GM20000 (cell line): ENCODE measurements around the gene SDK2.

Experiments
- DNase-seq: peaks from one replicate; pipeline ENCODE4 v3.0.0; 2012; ENCODE audit warnings: low spot score
- CTCF ChIP-seq: IDR thresholded peaks from 2 replicates; pipeline ENCODE4 v1.5.1; 2012; ENCODE audit warnings: mild to moderate bottlenecking, control low read depth; ENCODE audit errors: extremely low read depth, missing control alignments

The SDK2 gene

GRCh38 chr17:73609758-73610157 lies 34.5 kb downstream of the SDK2 start:
- no peak for DNase-seq
- no peak for TF ChIP-seq CTCF

GRCh38 chr17:73609060-73609459 lies 35.2 kb downstream of the SDK2 start:
- no peak for DNase-seq
- no peak for TF ChIP-seq CTCF

GRCh38 chr17:73605444-73605843 lies 38.8 kb downstream of the SDK2 start:
- no peak for DNase-seq
- no peak for TF ChIP-seq CTCF

- no peak for DNase-seq
- TF ChIP-seq CTCF: no peak
Measured at GRCh38 chr17:73604476-73604875, 39.8 kb downstream of the SDK2 start.

DNA sequence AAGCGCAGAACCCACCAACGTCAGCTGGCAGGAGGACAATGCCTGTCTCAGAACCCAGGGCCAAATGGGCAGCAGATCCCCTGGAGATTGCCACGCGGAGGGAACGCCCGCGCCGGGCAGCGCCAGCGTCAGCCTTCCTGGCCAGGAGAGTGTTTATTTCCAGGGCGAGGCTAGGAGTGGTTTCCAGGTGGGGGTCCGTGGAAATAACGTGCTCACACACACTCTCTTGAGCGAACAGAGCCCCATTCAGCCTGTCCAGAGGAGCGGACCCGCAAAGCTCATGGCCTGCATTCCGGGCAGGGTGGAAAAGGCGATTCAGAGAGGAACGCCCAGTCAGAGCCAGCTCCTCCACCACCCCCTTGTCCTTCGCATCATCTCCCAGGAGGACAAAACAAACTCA lies 40.3 kb downstream of the SDK2 start:
- no peak for DNase-seq
- TF ChIP-seq CTCF: no peak

- DNase-seq: no peak
- TF ChIP-seq CTCF: no peak
Measured at GRCh38 chr17:73600103-73600871, 44.0 kb downstream of the SDK2 start.

DNA sequence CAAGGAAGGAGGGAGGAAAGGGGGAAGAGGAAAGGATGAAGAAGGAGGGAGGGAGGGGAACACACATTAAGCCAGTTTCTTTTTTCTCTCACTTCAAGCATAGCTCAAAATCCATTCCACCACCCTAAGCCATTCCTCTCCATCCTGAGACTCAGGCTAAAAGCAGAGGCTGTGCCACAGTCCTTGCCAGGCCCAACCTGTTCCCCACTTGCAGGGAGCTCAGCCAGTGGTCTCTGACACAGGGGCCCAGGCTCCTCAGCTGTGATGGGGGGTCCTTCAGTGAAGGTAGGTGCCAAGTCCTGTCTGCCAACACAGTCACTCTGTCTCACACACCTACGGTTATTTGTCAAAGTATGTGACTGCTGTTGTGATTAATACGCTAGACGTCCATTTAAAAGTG lies 44.6 kb downstream of the SDK2 start:
- no peak for DNase-seq
- no peak for TF ChIP-seq CTCF
